GM15510 (cell line): Measurements from ENCODE around the gene ANO10.

Experiments used
- POLR2A ChIP-seq: IDR thresholded peaks from 3 replicates; pipeline ENCODE4 v1.6.1; 2011; ENCODE audit warnings: borderline replicate concordance; ENCODE audit not compliant: insufficient read length; ENCODE audit errors: extremely low read depth

Gene ANO10

GRCh38 chr3:43632986-43633385 lies 11.2 kb upstream of the ANO10 start:
- no peak for TF ChIP-seq POLR2A

GRCh38 chr3:43632269-43632733 lies 10.5 kb upstream of the ANO10 start:
- no peak for TF ChIP-seq POLR2A

- no peak for TF ChIP-seq POLR2A
These were observed 7.9 kb upstream of the ANO10 start for GRCh38 chr3:43629741-43630140.

GRCh38 chr3:43629257-43629656 lies 7.4 kb upstream of the ANO10 start:
- TF ChIP-seq POLR2A = no peak

- TF ChIP-seq POLR2A = no peak
These were observed 5.5 kb upstream of the ANO10 start for GRCh38 chr3:43627360-43627759.

GRCh38 chr3:43624619-43625305 lies 3.0 kb upstream of the ANO10 start:
- no peak for TF ChIP-seq POLR2A

GRCh38 chr3:43620831-43621655 lies 768 bp downstream of the ANO10 start:
- TF ChIP-seq POLR2A = no peak

- no peak for TF ChIP-seq POLR2A
These were observed 2.2 kb downstream of the ANO10 start for GRCh38 chr3:43619588-43619987.

- TF ChIP-seq POLR2A = no peak
These were observed 3.7 kb downstream of the ANO10 start for GRCh38 chr3:43618142-43618541.

GRCh38 chr3:43616034-43616433 lies 5.8 kb downstream of the ANO10 start:
- no peak for TF ChIP-seq POLR2A

- TF ChIP-seq POLR2A = no peak
These were observed 6.7 kb downstream of the ANO10 start for GRCh38 chr3:43615133-43615532.

- TF ChIP-seq POLR2A = no peak
These were observed 7.8 kb downstream of the ANO10 start for GRCh38 chr3:43613976-43614375.

GRCh38 chr3:43612419-43612818 lies 9.4 kb downstream of the ANO10 start:
- TF ChIP-seq POLR2A = no peak

- no peak for TF ChIP-seq POLR2A
These were observed 12.4 kb downstream of the ANO10 start for GRCh38 chr3:43609406-43609805.

- no peak for TF ChIP-seq POLR2A
These were observed 13.1 kb downstream of the ANO10 start for GRCh38 chr3:43608751-43609150.

GRCh38 chr3:43606284-43606683 lies 15.5 kb downstream of the ANO10 start:
- no peak for TF ChIP-seq POLR2A
